ENCODE measurements around the gene ZNF341.

Gene ZNF341

DNA sequence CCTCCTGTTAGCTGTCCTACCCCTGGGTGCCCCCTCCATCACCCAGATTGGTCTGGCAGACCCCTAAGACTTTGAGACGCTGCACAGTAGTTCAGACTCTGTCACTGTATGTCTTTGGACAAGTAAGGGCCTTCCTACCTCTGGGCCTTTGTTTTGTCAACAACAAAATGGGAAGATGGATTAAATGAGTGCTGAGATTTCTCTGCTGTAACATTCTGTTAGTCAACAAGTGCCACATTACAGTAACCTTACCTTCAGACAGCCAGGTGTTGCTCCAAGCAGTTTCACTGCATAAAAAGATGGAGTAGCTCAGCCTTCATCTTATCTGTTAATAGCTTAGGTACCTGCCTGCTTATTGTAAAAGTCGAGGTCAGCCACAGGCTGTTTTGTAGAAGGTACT, 95.3 kb downstream of the ZNF341 start:
- no peak for DNase-seq

DNA sequence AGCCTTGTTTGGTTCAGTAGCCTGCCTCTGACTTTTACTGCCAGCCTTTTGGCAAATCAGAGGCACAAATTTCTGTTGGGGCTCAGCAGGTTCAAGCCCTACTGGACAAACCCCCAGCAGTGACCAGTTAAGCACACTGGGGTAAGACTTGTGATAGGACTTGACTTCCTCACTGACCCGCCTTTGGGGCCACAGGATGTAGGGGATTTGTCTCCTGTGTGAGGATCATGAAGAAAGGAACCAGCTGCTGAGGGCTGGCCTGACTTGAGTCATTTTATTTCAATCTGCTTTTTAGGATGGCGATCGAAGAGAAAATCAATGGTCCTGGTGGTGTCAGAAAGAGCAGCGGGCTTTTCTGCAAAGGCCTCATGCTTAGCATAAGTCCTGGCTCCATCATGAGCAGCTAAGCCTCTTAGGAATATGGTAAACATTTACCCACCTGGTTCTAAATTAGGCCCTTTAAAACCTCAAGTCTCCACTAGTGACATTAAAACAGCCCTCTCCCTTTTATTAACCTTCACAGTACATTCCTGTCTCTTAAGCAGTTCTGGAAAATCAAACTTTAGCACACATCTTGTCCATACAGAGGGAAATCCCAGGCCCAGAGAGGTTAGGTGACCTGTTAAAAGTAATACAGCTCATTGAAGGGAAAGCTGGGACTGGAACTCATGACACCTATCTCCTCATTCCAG, 96.0 kb downstream of the ZNF341 start:
- no peak for DNase-seq

DNA sequence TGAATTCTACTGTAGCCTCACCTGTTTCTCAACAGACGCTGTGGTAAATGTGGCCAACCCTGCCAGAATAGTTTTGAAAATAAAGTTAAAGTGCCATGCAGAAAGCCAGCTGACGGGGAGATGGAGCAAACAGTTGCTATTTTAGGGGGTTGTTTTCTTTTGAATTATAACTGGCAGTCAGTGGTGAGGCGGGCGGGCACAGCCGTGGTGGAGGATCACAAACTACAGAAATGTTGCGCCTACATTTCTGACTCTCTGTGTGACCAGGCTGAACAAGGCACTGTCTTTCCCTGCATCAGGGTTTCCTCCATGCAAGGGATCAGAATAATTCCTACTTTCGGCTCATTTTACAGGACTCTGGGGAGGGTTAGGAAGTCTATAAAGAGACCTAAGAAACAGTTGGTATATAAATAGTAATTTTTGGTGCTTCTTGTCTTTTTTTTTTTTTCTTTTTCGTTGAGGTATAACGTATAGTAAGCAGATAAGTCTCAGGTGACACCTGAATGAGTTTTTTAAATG, 96.6 kb downstream of the ZNF341 start:
- no peak for DNase-seq

DNA sequence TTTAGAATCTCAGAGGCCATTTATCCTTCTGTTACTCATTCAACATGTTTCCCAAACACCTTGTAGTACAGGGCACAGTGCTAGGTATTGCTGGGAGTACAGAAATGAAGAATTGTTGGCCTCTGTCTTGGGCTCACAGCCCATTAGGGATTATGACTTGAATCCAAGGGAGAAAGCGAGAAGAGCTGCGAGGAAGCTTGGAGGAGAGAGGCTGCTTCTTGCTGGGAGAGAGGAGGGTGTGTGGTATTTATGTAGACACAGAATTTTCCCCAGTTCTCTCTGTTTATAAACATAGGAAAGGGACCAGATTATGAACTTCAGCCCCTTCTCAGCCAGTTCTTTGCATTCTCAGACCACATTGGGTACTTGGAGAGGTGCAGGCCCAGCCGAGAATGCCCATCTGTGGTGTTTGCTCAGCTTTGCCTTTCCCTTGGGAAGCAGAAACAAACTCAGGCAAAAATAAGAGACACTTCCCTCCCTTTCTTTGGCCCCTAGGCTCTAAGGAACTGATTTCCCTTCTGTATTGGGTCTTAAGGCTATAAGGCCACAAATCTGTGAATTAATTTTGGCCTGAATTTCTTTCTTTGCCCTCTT, 97.3 kb downstream of the ZNF341 start:
- no peak for DNase-seq

DNA sequence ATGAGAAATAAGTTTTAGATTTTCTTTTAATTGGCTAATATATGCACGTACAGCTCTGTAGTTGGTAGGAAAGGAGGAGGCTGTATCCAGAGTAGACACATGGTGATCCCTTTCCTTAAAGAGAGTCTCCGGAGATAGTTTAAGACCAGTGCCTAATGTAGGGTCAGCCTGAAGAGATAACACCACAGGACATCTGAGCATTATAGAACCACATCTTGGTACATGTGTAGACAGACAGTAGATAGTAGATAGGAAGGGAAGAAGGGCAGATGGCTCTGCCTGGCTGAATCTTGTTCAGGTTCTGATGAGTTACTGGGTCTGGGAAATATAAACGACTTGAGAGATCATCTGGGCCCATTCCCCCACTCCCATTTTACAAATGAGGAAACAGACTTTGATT, 97.8 kb downstream of the ZNF341 start:
- no peak for DNase-seq

DNA sequence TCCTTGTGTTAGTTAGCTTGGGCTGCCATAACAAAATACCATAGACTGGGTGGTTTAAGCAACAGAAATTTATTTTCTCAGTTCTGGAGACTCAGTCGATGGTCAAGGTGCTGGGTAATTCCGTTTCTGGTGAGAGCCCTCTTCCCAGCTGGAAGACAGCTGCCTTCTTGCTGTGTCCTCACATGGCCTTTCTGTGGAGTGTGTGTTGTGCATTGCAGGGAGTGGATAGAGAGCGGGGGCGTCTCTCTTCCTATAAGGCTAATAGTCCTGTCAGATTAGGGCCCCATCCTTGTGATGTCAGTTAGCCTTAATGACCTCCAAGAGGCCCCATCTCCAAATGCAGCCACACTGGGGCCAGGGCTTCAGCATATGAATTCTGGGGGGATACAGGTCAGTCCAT, 98.6 kb downstream of the ZNF341 start:
- no peak for DNase-seq

DNA sequence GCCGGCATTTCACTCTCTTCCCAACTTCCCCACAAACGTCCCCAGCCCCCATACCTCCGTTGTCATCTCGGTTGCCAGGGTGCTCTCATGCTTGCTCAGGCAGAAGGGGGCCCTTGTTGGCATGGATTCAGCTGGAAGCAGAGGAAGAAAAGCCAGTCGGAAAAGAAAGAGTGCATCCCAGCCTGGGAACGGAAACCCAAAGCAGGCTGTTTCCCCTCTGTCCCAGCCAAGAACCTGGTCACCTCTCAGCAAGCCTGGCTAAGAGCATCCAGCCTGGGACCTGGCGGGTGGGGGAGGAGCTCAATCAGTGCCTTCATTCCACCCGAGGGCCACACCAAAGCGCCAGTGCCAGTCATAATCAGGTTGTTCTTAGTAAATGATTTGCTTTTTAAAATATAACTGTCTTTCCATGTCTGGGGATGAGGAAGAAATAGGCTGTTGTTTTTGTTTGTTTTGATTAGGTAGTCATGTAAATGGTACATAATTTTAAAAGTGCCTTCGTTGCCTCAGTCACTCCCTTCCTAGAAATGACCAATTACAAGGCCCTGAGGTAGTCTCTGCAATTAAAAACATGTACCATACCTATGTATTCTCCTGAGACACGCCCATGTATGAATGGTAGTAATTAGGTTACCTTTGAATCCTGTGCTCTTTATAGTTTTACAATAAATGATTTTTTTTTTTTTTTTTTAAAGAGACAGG, 100.5 kb downstream of the ZNF341 start:
- no peak for DNase-seq

DNA sequence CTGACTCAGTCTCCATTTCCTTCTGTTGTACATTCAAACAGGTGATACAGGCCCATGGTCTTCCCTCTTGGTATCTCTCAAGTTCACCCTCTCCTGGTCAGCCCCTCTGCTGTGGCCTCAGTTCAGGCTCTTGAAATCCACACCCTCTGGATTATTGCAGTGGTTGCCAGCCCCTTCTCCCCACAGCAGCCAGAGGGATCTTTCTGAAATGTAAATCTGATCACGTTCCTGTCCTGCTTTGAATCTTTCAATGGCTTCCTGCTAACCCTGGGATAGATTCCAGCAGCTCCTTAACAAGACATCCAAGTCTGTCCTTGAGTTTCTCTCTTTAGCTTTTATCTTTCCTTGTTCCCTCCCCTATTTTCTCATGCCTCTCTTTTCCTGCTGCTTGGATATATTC, 101.5 kb downstream of the ZNF341 start:
- no peak for DNase-seq

DNA sequence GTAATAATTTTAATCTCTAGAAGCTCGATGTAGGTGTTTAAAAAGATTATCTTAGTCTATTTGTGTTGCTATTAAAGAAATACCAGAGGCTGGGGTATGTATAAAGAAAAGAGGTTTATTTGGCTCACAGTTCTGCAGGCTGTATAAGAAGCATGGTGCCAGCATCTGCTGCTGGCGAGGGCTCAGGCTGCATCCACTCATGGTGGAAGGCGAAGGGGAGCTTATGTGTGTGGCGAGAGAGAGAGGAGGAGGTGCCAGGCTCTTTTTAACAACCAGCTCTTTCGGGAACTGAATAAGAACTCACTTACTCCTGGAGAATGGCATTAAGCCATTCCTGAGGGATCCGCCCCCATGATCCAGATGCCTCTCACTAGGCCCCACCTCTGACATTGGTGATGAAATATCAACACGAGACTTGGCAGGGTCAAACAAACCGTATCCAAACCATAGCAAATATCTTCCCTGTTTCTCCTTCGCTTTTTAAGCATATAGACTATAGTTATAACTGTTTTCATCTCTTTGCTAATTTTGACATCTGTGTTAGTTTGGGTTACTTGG, 103.9 kb downstream of the ZNF341 start:
- DNase-seq = no peak

DNA sequence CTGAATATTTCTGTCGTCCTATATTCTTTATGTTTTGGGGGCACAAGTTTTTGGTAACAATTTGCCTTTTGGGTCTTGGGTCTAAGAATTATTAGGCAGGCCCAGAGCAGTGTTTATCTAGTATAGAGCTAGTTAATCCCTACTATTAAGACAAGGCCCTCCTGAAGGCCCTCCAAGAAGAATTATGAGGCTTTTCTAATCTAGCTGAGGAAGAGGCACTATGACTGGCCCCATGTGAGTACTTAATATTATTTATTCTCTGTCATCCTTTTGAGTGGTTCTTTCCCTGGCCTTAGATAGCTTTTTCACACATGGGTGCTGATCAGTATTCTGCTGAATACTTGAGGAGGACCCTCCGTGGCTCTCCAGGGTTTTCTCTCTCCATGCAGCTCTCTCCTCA, 104.5 kb downstream of the ZNF341 start:
- DNase-seq = no peak

DNA sequence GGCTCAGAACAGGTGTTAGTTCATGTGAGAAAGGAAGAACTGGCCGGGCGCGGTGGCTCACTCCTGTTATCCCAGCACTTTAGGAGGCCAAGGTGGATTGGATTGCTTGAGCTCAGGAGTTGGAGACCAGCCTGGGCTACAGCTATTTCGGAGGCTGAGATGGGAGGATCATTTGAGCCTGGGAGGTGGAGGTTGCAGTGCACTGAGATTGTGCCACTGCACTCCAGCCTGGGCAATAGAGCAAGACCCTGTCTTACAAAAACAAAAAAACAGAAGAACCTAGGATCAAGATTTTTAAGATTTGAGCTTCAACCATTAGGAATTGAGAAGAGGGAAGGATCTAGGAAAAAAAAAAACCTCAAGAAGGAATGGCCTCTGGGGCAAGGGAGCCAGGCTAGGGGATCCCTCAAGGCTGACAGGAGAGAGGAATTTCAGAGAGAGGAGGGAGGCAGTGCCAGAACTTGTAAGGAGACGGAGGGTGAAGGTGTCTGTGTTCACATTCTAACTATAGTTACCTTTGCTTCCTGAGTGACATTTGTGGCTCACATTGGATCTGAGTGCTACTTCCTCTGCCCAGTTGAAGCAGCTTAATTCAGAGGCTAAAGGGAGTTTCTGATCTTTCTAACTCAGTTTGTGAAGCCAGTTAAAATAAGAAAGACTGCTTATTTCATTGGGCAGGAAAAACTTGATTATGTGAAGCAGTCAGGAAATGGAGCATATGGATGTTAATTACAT, 105.5 kb downstream of the ZNF341 start:
- DNase-seq = no peak

DNA sequence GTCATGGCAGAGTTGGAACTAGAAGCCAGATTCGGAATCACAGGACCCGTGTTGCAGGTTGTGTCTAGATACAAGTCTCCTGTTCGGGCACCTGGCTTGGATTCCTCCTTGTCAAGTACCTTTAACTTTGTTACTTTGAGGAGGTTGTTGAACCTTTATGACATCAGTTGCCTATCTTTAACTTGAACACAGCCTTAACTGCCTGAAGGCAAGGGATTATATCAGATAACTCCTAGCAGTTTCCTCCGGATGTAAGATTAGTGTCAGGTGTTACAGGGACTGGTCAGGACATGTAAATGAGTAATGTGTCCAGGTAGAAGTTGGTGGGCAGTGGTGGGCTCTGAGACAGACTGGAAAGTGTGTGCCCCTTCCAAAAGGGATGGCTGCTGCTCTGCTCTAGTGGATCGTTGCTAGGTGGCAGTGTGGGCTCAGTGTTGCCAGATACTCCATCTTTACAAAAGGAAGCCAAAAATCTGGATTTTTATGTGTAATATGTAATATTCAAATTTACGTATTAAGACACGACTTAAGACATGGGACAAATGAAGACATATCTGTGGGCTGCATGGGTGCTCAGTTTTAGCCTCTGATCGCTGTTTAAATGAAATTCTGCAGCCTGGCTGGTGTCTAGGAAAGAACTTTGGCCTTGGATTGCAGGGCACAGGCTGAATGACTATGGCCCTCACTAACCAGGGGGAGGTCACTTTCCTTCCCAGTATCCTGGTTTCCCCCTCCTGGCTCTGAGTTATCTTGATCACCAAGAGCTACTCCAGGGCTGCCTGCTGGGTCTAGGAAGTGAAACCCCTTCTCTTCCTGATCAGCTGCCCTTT, 106.5 kb downstream of the ZNF341 start:
- DNase-seq = no peak

DNA sequence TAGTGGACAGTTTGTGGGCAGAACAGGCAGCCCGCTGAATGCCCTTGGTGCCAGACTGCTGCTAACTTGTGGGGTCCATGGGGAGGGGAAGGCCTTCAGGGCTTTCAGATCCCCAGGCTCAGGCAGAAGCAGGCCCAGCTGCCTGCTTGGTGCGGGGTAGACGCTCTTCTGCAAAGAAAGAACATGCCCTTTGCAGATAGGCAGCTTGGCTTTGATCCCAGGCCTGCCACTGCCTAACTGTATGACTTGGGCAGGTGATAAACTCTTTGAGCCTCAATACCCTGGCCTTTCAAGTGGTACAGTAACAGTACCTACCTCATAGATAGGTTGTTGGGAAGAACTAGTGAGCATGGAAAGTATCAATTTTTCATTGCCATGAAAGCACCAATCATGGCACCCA, 107.8 kb downstream of the ZNF341 start:
- no peak for DNase-seq

DNA sequence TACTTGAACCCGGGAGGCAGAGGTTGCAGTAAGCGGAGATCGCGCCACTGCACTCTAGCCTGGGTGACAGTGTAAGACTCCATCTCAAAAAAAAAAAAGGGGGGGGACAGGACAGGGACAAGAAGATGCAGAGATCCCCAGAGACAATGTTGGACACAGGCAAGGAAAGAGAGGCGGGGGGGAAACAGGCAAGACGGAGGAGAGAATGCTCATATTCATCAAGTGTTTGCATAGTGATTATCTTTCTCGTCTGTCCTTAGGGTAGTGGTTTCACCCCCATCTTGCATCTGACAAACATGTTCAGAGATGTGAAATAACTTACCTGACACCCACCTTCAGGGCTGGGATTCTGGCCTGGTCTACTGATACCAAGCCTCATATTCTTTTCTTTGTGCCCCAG, 108.4 kb downstream of the ZNF341 start:
- no peak for DNase-seq

DNA sequence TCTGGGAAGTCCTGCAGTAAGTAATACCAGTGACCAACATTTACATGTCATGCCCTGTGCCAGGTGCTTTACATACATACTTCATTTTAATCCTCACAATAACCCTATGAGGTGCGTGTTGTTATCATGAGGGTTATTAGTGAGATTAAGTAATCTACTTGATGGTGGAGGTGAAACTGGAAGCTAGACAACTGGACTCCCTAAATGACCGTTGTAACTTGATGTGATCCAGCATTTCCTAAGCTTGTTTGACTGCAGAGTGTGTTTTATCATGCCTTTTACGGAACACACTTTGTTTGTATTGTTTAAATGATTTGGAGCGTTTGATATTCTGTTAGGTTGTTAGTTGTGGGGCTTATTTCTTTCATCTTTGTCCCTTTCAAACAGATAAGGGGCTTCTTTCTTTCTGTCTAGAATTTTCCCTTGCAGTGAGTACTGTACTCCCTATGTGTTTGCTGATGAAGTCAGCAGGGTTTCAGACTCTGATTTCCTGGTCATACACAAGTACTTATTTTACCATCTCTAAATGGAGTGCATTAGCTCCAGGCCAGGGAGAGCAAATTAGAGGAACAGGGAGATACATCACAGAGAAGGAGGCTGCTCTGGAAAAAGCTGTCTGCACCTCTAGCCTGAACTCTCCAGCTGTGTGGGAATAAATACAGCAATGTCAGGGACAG, 109.1 kb downstream of the ZNF341 start:
- no peak for DNase-seq

DNA sequence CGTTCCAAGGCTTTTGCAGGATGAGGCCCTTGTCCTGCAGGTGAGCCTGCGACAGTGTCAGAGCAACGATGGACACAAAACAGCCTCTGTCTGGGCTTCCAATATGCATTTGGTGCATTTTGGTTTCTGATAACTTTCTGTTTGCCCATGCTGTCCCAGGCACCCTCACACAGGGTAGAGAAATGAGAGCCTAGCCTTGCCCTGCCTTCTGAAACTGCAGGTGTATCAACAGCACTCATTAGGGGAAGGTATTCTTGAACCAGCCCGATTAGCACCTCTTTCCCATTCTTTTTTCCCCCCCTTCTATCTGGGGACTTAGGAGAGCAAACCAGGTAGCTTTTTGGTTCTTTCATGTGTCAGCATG, 109.6 kb downstream of the ZNF341 start:
- DNase-seq = no peak
